ENCODE results near the gene MESP1.

The MESP1 gene

DNA sequence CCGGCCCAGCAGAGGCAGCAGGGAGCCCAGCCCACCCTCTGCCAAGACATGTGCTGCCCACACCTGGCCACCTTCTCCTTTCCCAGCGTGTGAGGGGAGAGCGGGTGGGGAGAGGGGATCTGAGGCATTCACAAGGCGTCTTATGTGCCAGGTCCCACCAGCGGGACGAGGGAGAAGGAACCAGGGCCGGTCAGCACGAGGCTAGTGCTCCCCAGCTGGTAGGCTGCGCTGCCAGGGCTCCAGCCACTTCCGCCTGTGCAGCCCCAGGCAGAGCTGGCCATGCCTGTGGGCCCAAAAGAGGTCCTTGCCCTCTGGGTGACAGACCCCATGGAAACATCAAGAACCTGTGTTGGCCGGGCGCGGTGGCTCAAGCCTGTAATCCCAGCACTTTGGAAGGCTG is 5.9 kb downstream of the MESP1 start:
- ATAC-seq (replicated peaks): no peak
- Mint-ChIP-seq H3K27ac (peak overlapping the region in 1 of 2 donors; percentile 61), H3K9me3 (no peaks in the 10 kb centered on the region)

DNA sequence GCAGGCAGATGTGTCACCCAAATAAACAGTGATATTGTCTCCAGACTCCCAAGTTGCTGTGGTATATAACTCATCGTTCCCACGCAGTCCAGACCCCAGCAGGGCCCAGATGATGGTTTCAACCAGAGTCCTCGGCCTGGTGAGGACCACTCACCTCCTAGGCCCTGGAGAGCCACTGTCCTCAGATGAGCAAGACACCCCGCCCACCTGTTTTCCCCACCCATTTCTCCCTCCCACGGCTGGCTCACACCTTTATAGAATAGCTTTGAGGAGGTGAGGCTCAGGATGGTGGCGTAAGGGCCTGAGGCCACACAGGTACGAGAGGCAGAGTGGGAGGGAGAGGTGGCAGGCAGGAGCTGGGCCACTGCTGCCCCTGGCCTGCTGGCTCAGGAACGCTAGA is 7.5 kb downstream of the MESP1 start:
- DNase-seq (no peak), ATAC-seq (replicated peaks) (no peak)
- H3K4me3 Mint-ChIP-seq: no peak overlapping the region
- peaks cover 0 to 10% of the 10 kb centered on the region in 2 donors for H3K27me3 Mint-ChIP-seq
- no peaks in the 10 kb centered on the region for H3K9me3 Mint-ChIP-seq
- peaks cover 0 to 2% of the 10 kb centered on the region in 2 donors for H3K4me1 Mint-ChIP-seq (ENCODE audit: low read depth in 2 of 2)
- H3K36me3 Mint-ChIP-seq (ENCODE audit: insufficient read depth): no peaks in the 10 kb centered on the region
- H3K27ac Mint-ChIP-seq: no peak overlapping the region

More for the DNA sequence above, 5.9 kb downstream of the MESP1 start:
- peaks cover 5 to 6% of the 10 kb centered on the region in 2 donors for H3K4me1 Mint-ChIP-seq (ENCODE audit: low read depth in 2 of 2)
- H3K36me3 Mint-ChIP-seq (ENCODE audit: insufficient read depth): peaks cover 4% of the 10 kb centered on the region
- DNase-seq: no peak
- peaks cover 0 to 10% of the 10 kb centered on the region in 2 donors for H3K27me3 Mint-ChIP-seq
- H3K4me3 Mint-ChIP-seq: no peak overlapping the region

GRCh38 chr15:89743011-89743410 is 8.0 kb downstream of the MESP1 start:
- H3K27ac Mint-ChIP-seq: no peak overlapping the region
- no peak overlapping the region for H3K4me3 Mint-ChIP-seq
- ATAC-seq (replicated peaks): no peak
- H3K36me3 Mint-ChIP-seq (ENCODE audit: insufficient read depth): no peaks in the 10 kb centered on the region
- no peak for DNase-seq
- H3K27me3 Mint-ChIP-seq: peaks cover 0 to 12% of the 10 kb centered on the region in 2 donors
- no peaks in the 10 kb centered on the region for H3K9me3 Mint-ChIP-seq
- peaks cover 0 to 2% of the 10 kb centered on the region in 2 donors for H3K4me1 Mint-ChIP-seq (ENCODE audit: low read depth in 2 of 2)

- Mint-ChIP-seq H3K4me1 (ENCODE audit: low read depth in 2 of 2) (peaks cover 0 to 2% of the 10 kb centered on the region in 2 donors), H3K9me3 (no peaks in the 10 kb centered on the region), H3K27me3 (peaks cover 27 to 41% of the 10 kb centered on the region in 2 donors), H3K27ac (no peak overlapping the region), H3K4me3 (no peak overlapping the region), H3K36me3 (ENCODE audit: insufficient read depth) (no peaks in the 10 kb centered on the region)
- peak; percentile 90 for ATAC-seq (replicated peaks)
- peak; percentile 56 to 67 (median 66) for DNase-seq
Measured at GRCh38 chr15:89740137-89740536, 10.9 kb downstream of the MESP1 start.

DNA sequence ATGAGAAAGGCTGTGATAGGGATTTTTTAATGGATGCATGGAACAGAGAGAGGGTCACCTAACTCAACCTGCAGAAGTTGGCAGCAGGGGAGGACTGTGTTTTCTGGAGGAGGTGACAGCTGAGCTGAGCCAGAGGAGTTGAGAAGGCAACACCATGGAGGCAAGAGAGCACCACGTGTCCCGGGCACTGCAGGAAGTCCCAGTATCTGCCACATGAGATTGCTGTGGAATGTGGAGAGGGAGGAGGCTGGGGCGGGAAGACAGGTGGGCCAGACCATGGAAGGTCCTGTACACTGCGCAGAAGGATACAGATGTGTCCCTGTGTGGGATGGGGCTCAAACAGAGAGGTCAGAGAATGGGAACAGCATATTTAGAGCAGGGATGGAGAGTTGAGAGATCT is 15.3 kb downstream of the MESP1 start:
- Mint-ChIP-seq H3K36me3 (ENCODE audit: insufficient read depth) (no peaks in the 10 kb centered on the region), H3K4me3 (no peak overlapping the region), H3K27ac (no peak overlapping the region), H3K27me3 (peaks cover 42 to 56% of the 10 kb centered on the region in 2 donors), H3K9me3 (no peaks in the 10 kb centered on the region), H3K4me1 (ENCODE audit: low read depth in 2 of 2) (peaks cover 0 to 2% of the 10 kb centered on the region in 2 donors)
- no peak for ATAC-seq (replicated peaks)
- no peak for DNase-seq

DNA sequence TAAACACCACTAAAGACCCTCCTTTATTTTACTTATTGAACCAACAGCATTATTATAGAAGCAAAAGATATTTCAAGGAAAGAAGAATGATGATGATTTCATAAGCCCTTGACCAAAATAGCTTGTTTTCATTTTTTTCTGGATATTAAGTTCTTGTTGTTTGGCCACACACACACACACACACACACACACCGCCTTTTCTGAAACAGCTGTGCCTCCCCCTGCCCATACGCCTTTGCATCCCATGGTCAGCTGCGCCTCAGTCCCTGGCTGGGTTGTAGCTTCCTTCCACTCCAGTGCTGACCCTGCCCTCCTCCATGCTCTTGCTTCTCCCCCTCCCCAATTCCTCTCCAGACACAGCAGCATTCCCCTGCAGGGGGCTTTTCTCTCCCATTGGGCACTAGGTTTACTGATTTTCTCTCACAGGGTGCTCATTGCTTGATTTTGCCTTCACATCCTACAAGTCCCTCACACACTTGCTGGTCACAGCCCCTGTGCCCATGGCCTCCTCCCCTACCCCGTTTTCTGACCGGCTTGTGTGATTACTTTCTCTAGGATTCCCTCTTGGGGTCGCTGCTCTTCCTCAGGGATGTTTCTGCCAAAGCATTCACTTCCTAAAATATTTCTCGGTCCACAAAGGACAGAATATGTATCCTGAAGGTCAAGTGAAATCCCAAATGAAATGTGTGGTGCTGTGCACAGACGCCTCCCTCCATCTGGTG is 18.4 kb downstream of the MESP1 start:
- ATAC-seq (replicated peaks) (no peak), DNase-seq (no peak)
- Mint-ChIP-seq H3K4me3 (no peak overlapping the region), H3K27ac (no peak overlapping the region), H3K27me3 (peaks cover 38 to 63% of the 10 kb centered on the region in 2 donors), H3K36me3 (ENCODE audit: insufficient read depth) (no peaks in the 10 kb centered on the region), H3K9me3 (no peaks in the 10 kb centered on the region), H3K4me1 (ENCODE audit: low read depth in 2 of 2) (no peaks in the 10 kb centered on the region)

DNA sequence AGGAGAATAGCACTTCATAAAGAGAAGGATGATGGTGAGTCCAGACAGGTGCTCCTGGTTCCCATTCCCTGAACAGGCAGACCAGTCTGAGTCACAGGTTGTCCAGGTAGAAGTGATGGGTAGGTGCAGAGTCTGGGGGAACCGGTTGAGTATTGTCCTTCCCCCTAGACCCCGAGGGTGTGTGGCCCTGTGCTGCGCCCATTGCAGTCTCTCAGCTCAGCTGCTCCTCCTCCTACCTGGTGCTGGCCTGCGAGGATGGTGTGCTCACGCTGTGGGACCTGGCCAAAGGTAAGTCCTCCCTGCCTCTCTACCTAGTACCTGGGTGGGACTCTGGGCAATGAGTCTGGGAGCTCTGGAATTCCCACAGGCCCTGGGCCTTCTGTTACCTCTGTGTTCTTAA is 19.8 kb downstream of the MESP1 start:
- no peak overlapping the region for H3K27ac Mint-ChIP-seq
- ATAC-seq (replicated peaks) (no peak), DNase-seq (no peak)
- no peaks in the 10 kb centered on the region for H3K9me3 Mint-ChIP-seq
- no peaks in the 10 kb centered on the region for H3K36me3 Mint-ChIP-seq (ENCODE audit: insufficient read depth)
- H3K4me3 Mint-ChIP-seq: no peak overlapping the region
- H3K27me3 Mint-ChIP-seq: peaks cover 25 to 50% of the 10 kb centered on the region in 2 donors
- no peaks in the 10 kb centered on the region for H3K4me1 Mint-ChIP-seq (ENCODE audit: low read depth in 2 of 2)

GRCh38 chr15:89728254-89728653 is 22.8 kb downstream of the MESP1 start:
- Mint-ChIP-seq H3K4me3 (no peak overlapping the region), H3K36me3 (ENCODE audit: insufficient read depth) (no peaks in the 10 kb centered on the region), H3K27ac (no peak overlapping the region), H3K4me1 (ENCODE audit: low read depth in 2 of 2) (no peaks in the 10 kb centered on the region), H3K9me3 (no peaks in the 10 kb centered on the region), H3K27me3 (peaks cover 0 to 27% of the 10 kb centered on the region in 2 donors)
- ATAC-seq (replicated peaks) (no peak), DNase-seq (no peak)

DNA sequence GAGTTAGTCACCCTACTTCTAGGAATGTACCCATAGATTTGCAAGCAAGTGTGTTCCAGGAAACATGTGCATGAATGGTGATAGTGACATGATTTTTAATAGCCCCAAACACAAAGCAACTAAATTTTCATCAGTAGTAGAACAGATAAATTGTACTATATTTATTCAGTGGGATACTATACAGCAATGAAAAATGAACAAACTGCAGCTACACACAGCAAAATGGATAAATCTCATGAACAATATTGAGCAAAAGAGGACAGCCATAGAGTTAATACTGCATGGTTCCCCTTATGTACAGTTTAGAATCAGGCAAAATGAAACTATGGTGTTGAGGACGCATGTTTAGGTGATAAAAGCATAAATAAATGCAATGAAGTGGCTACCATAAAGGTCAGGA is 26.0 kb downstream of the MESP1 start:
- Mint-ChIP-seq H3K27me3 (peaks cover 28 to 39% of the 10 kb centered on the region in 2 donors), H3K4me3 (no peak overlapping the region), H3K4me1 (ENCODE audit: low read depth in 2 of 2) (no peaks in the 10 kb centered on the region), H3K27ac (no peak overlapping the region), H3K36me3 (ENCODE audit: insufficient read depth) (no peaks in the 10 kb centered on the region), H3K9me3 (no peaks in the 10 kb centered on the region)
- DNase-seq (no peak), ATAC-seq (replicated peaks) (no peak)

- H3K27ac Mint-ChIP-seq: no peak overlapping the region
- no peak for DNase-seq
- H3K27me3 Mint-ChIP-seq: peaks cover 31 to 37% of the 10 kb centered on the region in 2 donors
- no peak overlapping the region for H3K4me3 Mint-ChIP-seq
- no peaks in the 10 kb centered on the region for H3K36me3 Mint-ChIP-seq (ENCODE audit: insufficient read depth)
- ATAC-seq (replicated peaks): no peak
- H3K9me3 Mint-ChIP-seq: no peaks in the 10 kb centered on the region
- no peaks in the 10 kb centered on the region for H3K4me1 Mint-ChIP-seq (ENCODE audit: low read depth in 2 of 2)
Measured at GRCh38 chr15:89724621-89725020, 26.4 kb downstream of the MESP1 start.

DNA sequence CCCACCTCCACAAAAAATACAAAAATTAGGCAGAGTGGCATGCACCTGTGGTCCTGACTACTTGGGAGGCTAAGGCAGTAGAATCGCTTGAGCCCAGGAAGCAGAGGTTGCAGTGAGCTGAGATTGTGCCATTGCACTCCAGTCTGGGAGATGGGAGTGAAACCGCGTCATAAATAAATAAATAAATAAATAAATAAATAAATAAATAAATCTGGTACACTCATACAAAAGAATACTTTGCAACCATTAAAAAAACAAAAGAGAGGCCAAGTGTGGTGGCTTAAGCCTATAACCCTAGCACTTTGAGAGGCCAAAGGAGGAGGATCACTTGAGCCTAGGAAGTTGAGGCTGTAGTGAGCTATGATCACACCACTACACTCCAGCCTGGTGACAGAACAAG is 28.0 kb downstream of the MESP1 start:
- H3K36me3 Mint-ChIP-seq (ENCODE audit: insufficient read depth): no peaks in the 10 kb centered on the region
- no peak overlapping the region for H3K27ac Mint-ChIP-seq
- H3K4me1 Mint-ChIP-seq (ENCODE audit: low read depth in 2 of 2): no peaks in the 10 kb centered on the region
- no peak for DNase-seq
- H3K9me3 Mint-ChIP-seq: no peaks in the 10 kb centered on the region
- no peak overlapping the region for H3K4me3 Mint-ChIP-seq
- H3K27me3 Mint-ChIP-seq: peaks cover 26 to 32% of the 10 kb centered on the region in 2 donors
- no peak for ATAC-seq (replicated peaks)

GRCh38 chr15:89714775-89715174 is 36.3 kb downstream of the MESP1 start:
- DNase-seq: no peak
- Mint-ChIP-seq H3K36me3 (ENCODE audit: insufficient read depth) (peaks cover 3% of the 10 kb centered on the region), H3K27me3 (peaks cover 0 to 2% of the 10 kb centered on the region in 2 donors), H3K27ac (no peak overlapping the region), H3K4me3 (no peak overlapping the region), H3K9me3 (no peaks in the 10 kb centered on the region), H3K4me1 (ENCODE audit: low read depth in 2 of 2) (no peaks in the 10 kb centered on the region)
- no peak for ATAC-seq (replicated peaks)

GRCh38 chr15:89707577-89707976 is 43.5 kb downstream of the MESP1 start:
- H3K4me3 Mint-ChIP-seq: no peak overlapping the region
- no peaks in the 10 kb centered on the region for H3K4me1 Mint-ChIP-seq (ENCODE audit: low read depth in 2 of 2)
- H3K27me3 Mint-ChIP-seq: peaks cover 40 to 51% of the 10 kb centered on the region in 2 donors
- ATAC-seq (replicated peaks) (no peak), DNase-seq (no peak)
- H3K27ac Mint-ChIP-seq: peak overlapping the region in 1 of 2 donors; percentile 4
- H3K9me3 Mint-ChIP-seq: no peaks in the 10 kb centered on the region
- H3K36me3 Mint-ChIP-seq (ENCODE audit: insufficient read depth): peaks cover 2% of the 10 kb centered on the region

- no peak for DNase-seq
- ATAC-seq (replicated peaks): no peak
Measured at GRCh38 chr15:89704411-89704810, 46.6 kb downstream of the MESP1 start.

More at GRCh38 chr15:89704411-89704810, 46.6 kb downstream of the MESP1 start:
- Mint-ChIP-seq H3K4me3 (no peak overlapping the region), H3K27me3 (peaks cover 58 to 71% of the 10 kb centered on the region in 2 donors), H3K36me3 (ENCODE audit: insufficient read depth) (peaks cover 2% of the 10 kb centered on the region), H3K9me3 (no peaks in the 10 kb centered on the region), H3K4me1 (ENCODE audit: low read depth in 2 of 2) (no peaks in the 10 kb centered on the region), H3K27ac (no peak overlapping the region)
